Stimulated activated CD4-positive, alpha-beta T cell treated with anti-CD3 and anti-CD28 coated beads, TNF-alpha, amount 100 ng/mL, for 1 hour (primary cell): ENCODE results near the gene RBBP8NL.

ENCODE experiments used
- DNase-seq, 3 donors: peaks; one replicate each; pipeline ENCODE4 v3.0.0-alpha.2; 2020; ENCODE audit warnings: low read depth in 3 of 3, low spot score in 1 of 3

RBBP8NL gene

GRCh38 chr20:62408640-62409039, 18.7 kb downstream of the RBBP8NL start:
- no peak for DNase-seq

DNA sequence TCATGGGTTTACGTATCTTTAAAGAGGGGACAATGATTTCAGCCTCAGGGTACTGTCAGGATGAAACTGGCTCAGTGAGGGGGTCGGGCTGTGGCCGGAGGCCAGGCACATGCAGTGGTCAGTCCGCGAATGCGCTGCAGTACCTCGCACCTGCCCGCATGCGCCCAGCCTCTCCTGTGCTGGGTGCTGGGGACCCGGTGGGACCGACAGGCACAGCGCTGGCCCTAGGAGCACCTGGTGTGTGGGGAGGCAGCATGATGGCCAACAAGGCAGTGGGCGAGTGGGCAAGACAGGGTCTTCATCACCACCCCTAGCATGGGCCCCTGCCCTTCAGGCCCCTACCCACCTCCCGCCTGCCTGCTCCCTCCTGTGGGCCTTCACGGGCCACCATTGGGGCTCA, 19.3 kb downstream of the RBBP8NL start:
- DNase-seq, result no peak

- DNase-seq, result peak; percentile 69 to 80 (median 76)
These were observed 19.9 kb downstream of the RBBP8NL start, which contains the start of gene CABLES2 for GRCh38 chr20:62407221-62407992. TSS of gene CABLES2 (minus strand) at chr20:62407285. CDS start at chr20:62407276, 9 bp downstream.

GRCh38 chr20:62406635-62407176, 20.6 kb downstream of the RBBP8NL start:
- no peak for DNase-seq

GRCh38 chr20:62405981-62406513, 21.3 kb downstream of the RBBP8NL start:
- DNase-seq, result no peak

DNA sequence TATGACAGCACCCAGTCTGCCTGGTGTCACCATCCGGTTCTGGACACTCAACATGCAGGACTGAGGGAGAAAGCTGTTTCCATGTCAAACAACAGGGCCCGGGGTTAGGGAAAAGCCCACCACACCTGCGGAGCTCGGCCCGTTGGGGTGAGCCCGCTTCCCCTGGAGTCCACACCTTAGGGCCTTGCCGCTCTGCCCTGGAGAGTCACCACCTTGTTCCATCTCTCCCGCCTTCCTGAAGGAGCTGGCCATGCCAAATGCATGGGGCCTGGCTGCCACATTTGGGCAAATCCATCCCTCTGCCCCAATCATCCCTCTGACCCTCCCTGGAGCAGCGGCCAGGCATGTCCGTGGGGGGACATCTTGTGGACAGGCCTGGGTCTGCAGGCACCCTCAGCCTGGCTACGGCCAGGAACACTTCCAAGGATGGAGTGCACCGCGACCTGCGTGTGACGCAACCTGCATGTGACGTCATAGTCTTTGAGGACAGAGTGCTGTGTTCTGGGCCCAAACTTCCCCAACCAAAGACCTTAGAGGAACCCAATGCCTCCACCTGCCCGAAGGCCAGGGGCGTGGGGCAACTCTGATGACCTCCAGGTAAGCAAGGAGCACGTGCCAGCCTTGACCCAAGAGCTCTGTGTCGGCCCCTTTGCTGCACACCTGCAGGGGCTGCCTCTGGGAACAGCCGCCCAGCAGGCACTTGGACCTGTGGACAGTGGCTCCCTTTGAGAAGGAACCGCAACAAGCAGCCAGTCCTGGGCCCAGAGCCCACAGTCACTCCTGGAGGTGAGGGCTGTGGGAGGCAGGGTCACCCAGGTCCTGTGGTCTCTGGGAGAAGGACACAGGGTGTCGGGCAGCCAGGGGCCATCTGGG, 22.0 kb downstream of the RBBP8NL start:
- DNase-seq, result no peak

- no peak for DNase-seq
These were observed 22.6 kb downstream of the RBBP8NL start for GRCh38 chr20:62404761-62405107.

GRCh38 chr20:62404112-62404665, 23.1 kb downstream of the RBBP8NL start:
- no peak for DNase-seq

- no peak for DNase-seq
These were observed 24.0 kb downstream of the RBBP8NL start for GRCh38 chr20:62403331-62403730.

- no peak for DNase-seq
These were observed 24.7 kb downstream of the RBBP8NL start for GRCh38 chr20:62402456-62403150.

DNA sequence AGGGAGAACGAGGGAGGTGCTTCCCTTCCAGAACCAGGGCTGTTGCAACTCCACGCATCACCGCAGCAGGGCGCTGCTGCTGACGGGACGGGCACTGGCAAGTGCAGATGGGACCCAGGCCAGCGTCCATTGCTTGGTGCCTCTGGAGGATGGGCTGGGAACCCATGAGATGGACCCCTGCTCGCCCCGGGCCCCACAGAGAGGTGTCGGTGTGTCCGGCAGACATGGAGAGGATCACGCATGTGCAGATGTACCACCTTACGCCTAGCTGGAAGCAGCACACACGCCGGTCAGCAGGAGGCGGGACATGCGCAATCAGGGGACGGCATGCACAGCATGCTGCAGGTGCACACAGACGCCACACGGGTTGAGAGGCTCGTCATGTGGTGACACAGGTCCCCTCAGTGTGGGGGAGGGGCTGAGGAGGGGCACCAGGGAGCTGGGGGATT, 26.0 kb downstream of the RBBP8NL start:
- DNase-seq, result no peak

- DNase-seq, result no peak
These were observed 26.8 kb downstream of the RBBP8NL start for GRCh38 chr20:62400541-62400940.

DNA sequence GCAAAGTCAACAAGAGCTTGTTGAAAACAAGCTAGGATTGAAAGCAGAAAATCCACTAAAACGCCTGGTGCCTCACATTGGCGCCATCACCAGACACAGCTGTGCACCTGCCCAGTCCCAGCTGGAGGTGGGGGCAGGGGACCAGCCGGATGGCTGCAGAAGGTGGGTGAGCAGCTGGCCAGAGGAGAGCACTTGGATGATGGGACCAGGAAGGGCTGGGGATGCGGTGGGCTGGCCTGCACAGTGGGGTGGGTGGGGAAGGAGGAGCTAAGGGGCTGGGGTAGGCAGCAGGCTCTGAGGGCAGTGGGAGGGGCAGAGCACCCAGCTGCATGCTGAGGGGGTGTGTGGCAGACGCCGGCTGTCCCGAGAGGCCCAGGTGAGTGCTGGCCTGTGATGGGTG, 27.3 kb downstream of the RBBP8NL start:
- DNase-seq, result no peak

DNA sequence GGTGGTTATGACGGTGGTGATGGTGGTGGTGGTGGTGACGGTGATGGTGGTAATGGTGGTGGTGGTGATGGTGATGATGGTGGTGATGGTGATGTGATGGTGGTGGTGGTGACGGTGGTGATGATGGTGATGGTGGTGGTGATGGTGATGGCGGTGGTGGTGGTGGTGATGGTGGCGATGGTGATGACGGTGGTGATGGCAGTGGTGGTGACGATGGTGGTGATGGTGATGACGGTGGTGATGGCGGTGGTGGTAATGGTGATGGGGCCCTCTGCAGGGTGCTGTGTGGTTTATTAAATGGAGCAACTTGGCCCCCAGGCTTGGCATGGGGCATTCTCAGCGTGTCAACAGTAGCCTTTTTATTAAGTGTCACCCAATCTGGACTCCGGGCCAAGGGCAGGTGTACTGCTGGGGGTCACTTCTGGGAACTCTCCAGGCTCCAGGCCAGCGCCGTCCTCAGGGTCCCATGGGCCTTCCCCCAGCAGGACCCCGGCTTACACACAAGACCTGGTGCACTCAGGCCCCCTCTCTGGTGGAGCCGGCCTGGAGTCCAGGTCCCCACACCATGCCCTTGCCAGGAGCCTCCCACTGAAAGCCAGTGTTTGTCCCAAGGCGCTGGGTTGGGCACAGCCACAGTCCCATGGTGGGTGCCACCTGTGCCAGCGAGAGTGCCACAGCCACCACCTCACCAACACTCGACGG, 29.1 kb downstream of the RBBP8NL start:
- DNase-seq, result no peak

GRCh38 chr20:62396367-62397239, 30.7 kb downstream of the RBBP8NL start:
- DNase-seq, result no peak

DNA sequence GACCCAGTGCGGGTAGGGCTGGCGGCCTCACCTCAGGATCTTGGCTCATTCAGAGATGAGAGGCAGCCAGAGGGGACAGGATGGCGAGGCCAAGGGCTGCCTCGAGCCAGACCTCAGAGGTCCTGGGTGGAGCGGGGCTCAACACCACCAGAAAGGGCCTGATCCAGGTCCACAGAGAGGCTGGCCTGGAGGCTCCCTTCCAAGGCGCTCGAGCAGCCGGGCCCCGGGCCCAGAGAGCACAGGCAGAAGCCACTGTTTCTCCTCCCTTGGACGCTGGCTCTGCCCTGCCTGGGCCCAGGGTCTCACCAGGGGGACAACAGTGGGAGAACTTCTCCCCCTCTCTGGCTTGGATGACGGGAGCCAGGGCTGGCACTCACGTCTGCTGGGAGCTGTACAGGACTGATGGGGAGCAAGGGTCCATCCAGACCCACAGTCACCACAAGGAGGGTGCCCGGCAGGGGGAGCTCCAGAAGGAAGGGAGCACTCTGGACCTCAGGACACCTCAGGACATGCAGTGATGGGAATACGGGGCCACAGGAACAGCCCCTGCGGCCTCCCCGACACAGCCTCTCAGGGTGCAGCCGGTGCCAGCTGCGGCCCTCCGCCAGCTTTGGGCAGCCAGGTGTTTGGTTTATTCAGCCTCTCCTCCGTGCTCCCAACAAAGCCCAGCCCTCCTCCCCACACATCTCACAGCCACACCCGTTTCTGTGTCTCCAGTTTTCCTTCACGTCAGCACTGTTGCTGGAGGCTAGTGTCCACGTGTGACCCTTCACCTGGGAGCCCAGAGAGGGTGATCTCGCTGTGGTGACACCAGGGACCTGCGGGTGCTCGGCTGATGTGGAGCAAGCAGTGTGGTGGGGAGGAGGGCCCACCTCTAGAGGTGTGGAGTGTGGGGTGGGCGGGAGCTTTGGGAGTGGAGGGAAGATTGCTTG, 31.8 kb downstream of the RBBP8NL start:
- DNase-seq, result no peak

- DNase-seq, result no peak
These were observed 32.8 kb downstream of the RBBP8NL start for GRCh38 chr20:62394248-62395245.
